CD4-positive, alpha-beta T cell (primary cell): ENCODE data around the gene SLC25A29. TPM values are rescaled to one million over a fixed set of nuclear protein-coding genes. Genes with fewer than 3 reads are reported as not detected.
"Not testable (repeated sequence)": the region's sequence is repeated elsewhere in the genome, so short reads cannot be mapped to it uniquely, and the experiment has no call there.

Experiments used
- ATAC-seq: fragments of 200-7000 bp; cut with Tn5 transposase; one replicate; pipeline ENCODE4 v1.10.0; 2022; ENCODE audit warnings: mild to moderate bottlenecking; ENCODE audit not compliant: poor library complexity
- CTCF ChIA-PET: fragments of 350-600 bp; sonication (Branson Sonifier 250); formaldehyde crosslinking; loops from one replicate; lab custom pipeline; 2021; ENCODE audit warnings: antibody characterized with exemption, inconsistent platforms; lab: Charles Lee
- POLR2A ChIA-PET: fragments of 350-600 bp; sonication (Branson Sonifier 250); formaldehyde crosslinking; loops from one replicate; lab custom pipeline; 2021; ENCODE audit warnings: antibody characterized with exemption, inconsistent platforms; lab: Charles Lee
- DNase-seq, 14 experiments: peaks; one replicate each; pipeline ENCODE4 v3.0.0-alpha.2; 2013 to 2020; ENCODE audit warnings: mixed read lengths in 2 of 14
- H3K27ac ChIP-seq, 2 donors: one replicate each; pipeline versions ENCODE4 v1.5.1 to v1.7.0; 2013; ENCODE audit warnings: low read length in 2 of 2, low read depth in 1 of 2, mild to moderate bottlenecking in 1 of 2
- H3K27me3 ChIP-seq, 2 experiments: 1 replicate in 1 of 2; 2 replicates in 1 of 2; pipeline versions ENCODE4 v1.6.1 to v1.7.0; 2013; ENCODE audit warnings: low read length in 2 of 2, control low read depth in 1 of 2, mild to moderate bottlenecking in 1 of 2, moderate library complexity in 1 of 2; ENCODE audit not compliant: insufficient read depth in 2 of 2, control insufficient read depth in 1 of 2
- H3K36me3 ChIP-seq: one replicate; pipeline ENCODE4 v1.6.1; 2013; ENCODE audit warnings: low read length, control low read depth; ENCODE audit not compliant: insufficient read depth
- H3K4me1 ChIP-seq: one replicate; pipeline ENCODE4 v1.6.1; 2013; ENCODE audit warnings: low read length, control low read depth; ENCODE audit not compliant: insufficient read depth
- H3K4me3 ChIP-seq: one replicate; pipeline ENCODE4 v1.5.1; 2013; ENCODE audit warnings: mild to moderate bottlenecking, low read length, moderate library complexity
- H3K9me3 ChIP-seq, 2 experiments: 1 replicate in 1 of 2; 2 replicates in 1 of 2; pipeline versions ENCODE4 v1.6.1 to v1.7.0; 2013; ENCODE audit warnings: low read length in 2 of 2, mild to moderate bottlenecking in 2 of 2, control low read depth in 1 of 2, moderate library complexity in 1 of 2; ENCODE audit not compliant: control insufficient read depth in 1 of 2, insufficient read depth in 1 of 2
- H3K27ac Mint-ChIP-seq: one replicate; pipeline ENCODE4 v1.8.0; 2020; ENCODE audit warnings: mixed read lengths
- H3K27me3 Mint-ChIP-seq: one replicate; pipeline ENCODE4 v1.8.0; 2021; ENCODE audit warnings: mixed read lengths
- H3K36me3 Mint-ChIP-seq: one replicate; pipeline ENCODE4 v1.8.0; 2021; ENCODE audit warnings: low read depth, mixed read lengths
- H3K4me1 Mint-ChIP-seq: one replicate; pipeline ENCODE4 v1.8.0; 2021; ENCODE audit warnings: low read depth, mixed read lengths
- H3K4me3 Mint-ChIP-seq: one replicate; pipeline ENCODE4 v1.8.0; 2020; ENCODE audit warnings: mild to moderate bottlenecking, mixed read lengths
- H3K9me3 Mint-ChIP-seq: one replicate; pipeline ENCODE4 v1.8.0; 2020; ENCODE audit warnings: mixed read lengths
- intact Hi-C, 2 experiments: fragments of 100-400 bp; cut with DNase I in 1 of 2; cut with micrococcal nuclease in 1 of 2; formaldehyde crosslinking; loops; one replicate each; pipeline versions ENCODE4 v1.15.1 to v1.9.0; 2023 to 2025; cut with DNase I, micrococcal nuclease
- total RNA-seq, 174 experiments: library from RNA in 2 of 174; stranded (reverse) in 2 of 174; gene quantifications; one replicate each; pipeline ENCODE4 v1.2.3 and lab custom pipeline; 2021 to 2026
- TF ChIP-seq, protein P1 (sequence below): fragments of 200-600 bp; IDR thresholded peaks from one replicate; pipeline ENCODE4 v1.8.0; 2022; ENCODE audit warnings: antibody characterized with exemption, mild to moderate bottlenecking

SLC25A29 gene
- total RNA-seq, 2 experiments from 2014 or later, result 2.5 TPM

GRCh38 chr14:100313464-100314230 is 7.4 kb upstream of the SLC25A29 start:
- no peaks in the 10 kb centered on the region for H3K36me3 Mint-ChIP-seq

GRCh38 chr14:100312877-100313400 is 6.7 kb upstream of the SLC25A29 start:
- CTCF ChIA-PET, result interaction anchor here (0.9 kb wide), 1 partner anchor 27 kb away, joined by 3 read pairs; no protein-coding TSS in a partner anchor

More at GRCh38 chr14:100313464-100314230, 7.4 kb upstream of the SLC25A29 start:
- no peak overlapping the region for H3K27ac ChIP-seq
- H3K36me3 ChIP-seq, result no peaks in the 10 kb centered on the region
- TF ChIP-seq, protein P1, sequence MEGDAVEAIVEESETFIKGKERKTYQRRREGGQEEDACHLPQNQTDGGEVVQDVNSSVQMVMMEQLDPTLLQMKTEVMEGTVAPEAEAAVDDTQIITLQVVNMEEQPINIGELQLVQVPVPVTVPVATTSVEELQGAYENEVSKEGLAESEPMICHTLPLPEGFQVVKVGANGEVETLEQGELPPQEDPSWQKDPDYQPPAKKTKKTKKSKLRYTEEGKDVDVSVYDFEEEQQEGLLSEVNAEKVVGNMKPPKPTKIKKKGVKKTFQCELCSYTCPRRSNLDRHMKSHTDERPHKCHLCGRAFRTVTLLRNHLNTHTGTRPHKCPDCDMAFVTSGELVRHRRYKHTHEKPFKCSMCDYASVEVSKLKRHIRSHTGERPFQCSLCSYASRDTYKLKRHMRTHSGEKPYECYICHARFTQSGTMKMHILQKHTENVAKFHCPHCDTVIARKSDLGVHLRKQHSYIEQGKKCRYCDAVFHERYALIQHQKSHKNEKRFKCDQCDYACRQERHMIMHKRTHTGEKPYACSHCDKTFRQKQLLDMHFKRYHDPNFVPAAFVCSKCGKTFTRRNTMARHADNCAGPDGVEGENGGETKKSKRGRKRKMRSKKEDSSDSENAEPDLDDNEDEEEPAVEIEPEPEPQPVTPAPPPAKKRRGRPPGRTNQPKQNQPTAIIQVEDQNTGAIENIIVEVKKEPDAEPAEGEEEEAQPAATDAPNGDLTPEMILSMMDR, result no peak
- Mint-ChIP-seq H3K4me3 (no peak overlapping the region), H3K9me3 (no peaks in the 10 kb centered on the region), H3K4me1 (no peaks in the 10 kb centered on the region), H3K27ac (no peak overlapping the region), H3K27me3 (no peaks in the 10 kb centered on the region)
- H3K27me3 ChIP-seq, result no peaks in the 10 kb centered on the region
- intact Hi-C loops, result no loop called here
- no peak for DNase-seq
- POLR2A ChIA-PET, result no interaction called here
- H3K4me3 ChIP-seq, result no peak overlapping the region
- H3K4me1 ChIP-seq, result peaks cover 12% of the 10 kb centered on the region
- CTCF ChIA-PET, result no interaction called here
- no peak for ATAC-seq
- no peaks in the 10 kb centered on the region for H3K9me3 ChIP-seq

GRCh38 chr14:100312110-100312876 is 6.0 kb upstream of the SLC25A29 start:
- H3K36me3 ChIP-seq, DNase-seq, POLR2A ChIA-PET, H3K27me3 ChIP-seq, H3K4me3 Mint-ChIP-seq, intact Hi-C loops, H3K36me3 Mint-ChIP-seq, H3K27ac ChIP-seq, H3K9me3 ChIP-seq, H3K27me3 Mint-ChIP-seq, H3K4me1 Mint-ChIP-seq, H3K27ac Mint-ChIP-seq, ATAC-seq, H3K4me3 ChIP-seq, H3K4me1 ChIP-seq, H3K9me3 Mint-ChIP-seq: not testable (repeated sequence)
- CTCF ChIA-PET, result interaction anchor here (0.9 kb wide), 1 partner anchor 26 kb away, joined by 3 read pairs; no protein-coding TSS in a partner anchor

More at GRCh38 chr14:100312877-100313400, 6.7 kb upstream of the SLC25A29 start:
- H3K36me3 Mint-ChIP-seq, result no peaks in the 10 kb centered on the region
- Histone ChIP-seq H3K4me3 (no peak overlapping the region), H3K4me1 (peaks cover 6% of the 10 kb centered on the region), H3K9me3 (no peaks in the 10 kb centered on the region), H3K27ac (no peak overlapping the region), H3K36me3 (no peaks in the 10 kb centered on the region), H3K27me3 (no peaks in the 10 kb centered on the region)
- no peak overlapping the region for H3K4me3 Mint-ChIP-seq
- POLR2A ChIA-PET, result no interaction called here
- no peaks in the 10 kb centered on the region for H3K4me1 Mint-ChIP-seq
- TF ChIP-seq, protein P1, result no peak
- intact Hi-C loops, result no loop called here
- H3K9me3 Mint-ChIP-seq, result no peaks in the 10 kb centered on the region
- ATAC-seq (no peak), DNase-seq (no peak)
- no peak overlapping the region for H3K27ac Mint-ChIP-seq
- H3K27me3 Mint-ChIP-seq, result no peaks in the 10 kb centered on the region
